ENCODE results near the gene MAVS.
"Not testable (repeated sequence)": the region's sequence is repeated elsewhere in the genome, so short reads cannot be mapped to it uniquely, and the experiment has no call there.

MAVS gene

DNA sequence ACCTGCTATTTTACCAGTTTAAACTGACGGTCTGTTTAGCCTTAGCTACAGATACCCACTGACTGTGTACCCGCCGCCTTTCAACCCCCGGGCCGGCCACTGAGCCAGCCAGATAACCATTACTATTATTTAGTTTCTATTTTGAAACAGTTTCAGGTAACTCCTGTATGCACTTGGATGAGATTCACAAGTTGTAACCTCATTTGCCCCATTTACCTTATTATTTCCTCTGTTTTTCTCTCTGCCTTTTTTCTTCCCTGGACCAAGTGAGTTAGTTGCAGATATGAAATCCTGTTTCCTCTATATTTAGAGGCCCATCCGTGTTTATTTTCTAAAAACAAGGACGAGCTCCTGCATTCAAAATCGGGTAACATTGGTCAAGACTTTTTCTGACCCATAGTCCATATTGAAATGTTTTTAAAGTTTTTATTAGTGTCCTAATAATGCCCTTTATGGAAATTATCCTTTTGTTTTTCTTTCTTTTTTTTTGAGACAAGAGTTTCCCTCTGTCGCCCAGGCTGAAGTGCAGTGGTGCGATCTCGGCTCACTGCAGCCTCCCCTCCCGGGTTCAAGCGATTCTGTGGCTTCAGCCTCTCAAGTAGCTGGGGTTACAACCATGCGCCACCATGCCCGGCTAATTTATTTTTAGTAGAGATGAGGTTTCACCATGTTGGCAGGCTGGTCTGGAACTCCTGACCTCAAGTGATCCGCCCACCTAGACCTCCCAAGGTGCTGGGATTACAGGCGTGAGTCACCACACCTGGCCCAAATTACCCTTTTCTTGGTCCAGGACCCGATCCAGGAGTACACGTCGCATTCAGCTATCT is 25.5 kb upstream of the MAVS start:
- Histone ChIP-seq H3K4me3 (ENCODE audit: low read depth, low read length) (peak overlapping the region; percentile 89), H3K36me3 (replicated peaks) (peaks cover 15% of the 10 kb centered on the region), H3K27ac (peak overlapping the region; percentile 99), H3K27me3 (replicated peaks) (no peaks in the 10 kb centered on the region)
- in situ Hi-C loops (cut with HindIII; ENCODE audit: low pct_ligation_motif_present, low sequenced_read_pairs), result no loop called here
- TF ChIP-seq, protein P1, sequence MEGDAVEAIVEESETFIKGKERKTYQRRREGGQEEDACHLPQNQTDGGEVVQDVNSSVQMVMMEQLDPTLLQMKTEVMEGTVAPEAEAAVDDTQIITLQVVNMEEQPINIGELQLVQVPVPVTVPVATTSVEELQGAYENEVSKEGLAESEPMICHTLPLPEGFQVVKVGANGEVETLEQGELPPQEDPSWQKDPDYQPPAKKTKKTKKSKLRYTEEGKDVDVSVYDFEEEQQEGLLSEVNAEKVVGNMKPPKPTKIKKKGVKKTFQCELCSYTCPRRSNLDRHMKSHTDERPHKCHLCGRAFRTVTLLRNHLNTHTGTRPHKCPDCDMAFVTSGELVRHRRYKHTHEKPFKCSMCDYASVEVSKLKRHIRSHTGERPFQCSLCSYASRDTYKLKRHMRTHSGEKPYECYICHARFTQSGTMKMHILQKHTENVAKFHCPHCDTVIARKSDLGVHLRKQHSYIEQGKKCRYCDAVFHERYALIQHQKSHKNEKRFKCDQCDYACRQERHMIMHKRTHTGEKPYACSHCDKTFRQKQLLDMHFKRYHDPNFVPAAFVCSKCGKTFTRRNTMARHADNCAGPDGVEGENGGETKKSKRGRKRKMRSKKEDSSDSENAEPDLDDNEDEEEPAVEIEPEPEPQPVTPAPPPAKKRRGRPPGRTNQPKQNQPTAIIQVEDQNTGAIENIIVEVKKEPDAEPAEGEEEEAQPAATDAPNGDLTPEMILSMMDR (IDR thresholded peaks at IDR 0.05; ENCODE audit: low read depth, low read length, missing control alignments), result no peak
- no peak for DNase-seq

DNA sequence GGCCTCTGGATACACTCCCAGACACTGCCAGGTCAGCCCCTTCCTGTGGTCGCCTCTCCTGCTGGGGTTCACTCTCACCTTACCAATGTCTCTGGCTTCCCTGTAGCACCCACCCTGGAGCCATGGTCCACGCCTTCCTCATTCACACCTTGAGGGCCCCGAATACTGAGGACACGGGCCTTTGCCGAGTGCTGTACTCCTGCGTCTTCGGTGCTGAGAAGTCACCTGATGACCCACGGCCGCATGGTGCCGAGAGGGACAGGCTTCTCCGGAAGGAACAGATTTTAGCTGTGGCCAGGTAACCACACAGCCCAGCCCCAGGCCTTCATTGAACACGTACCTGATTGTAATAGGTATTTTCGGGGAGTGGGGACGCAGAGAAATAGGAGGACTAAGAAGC is 24.6 kb upstream of the MAVS start:
- in situ Hi-C loops (cut with HindIII; ENCODE audit: low pct_ligation_motif_present, low sequenced_read_pairs), result no loop called here
- DNase-seq, result no peak

DNA sequence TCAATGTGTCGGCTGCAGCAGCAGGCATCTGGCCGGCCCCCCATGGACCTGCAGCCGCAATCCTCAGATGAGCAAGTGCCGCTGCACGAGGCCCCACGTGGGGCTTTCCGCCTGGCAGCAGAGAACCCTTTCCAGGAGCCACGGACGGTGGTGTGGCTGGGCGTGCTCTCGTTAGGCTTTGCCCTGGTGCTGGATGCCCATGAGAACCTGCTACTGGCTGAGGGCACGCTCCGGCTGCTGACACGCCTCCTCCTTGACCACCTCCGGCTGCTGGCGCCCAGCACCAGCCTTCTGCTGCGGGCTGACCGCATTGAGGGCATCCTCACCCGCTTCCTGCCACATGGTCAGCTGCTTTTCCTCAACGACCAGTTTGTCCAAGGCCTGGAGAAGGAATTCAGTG is 22.8 kb upstream of the MAVS start:
- Histone ChIP-seq H3K36me3 (replicated peaks) (peaks cover 15% of the 10 kb centered on the region), H3K4me3 (ENCODE audit: low read depth, low read length) (no peak overlapping the region), H3K27ac (no peak overlapping the region), H3K27me3 (replicated peaks) (no peaks in the 10 kb centered on the region)
- in situ Hi-C loops (cut with HindIII; ENCODE audit: low pct_ligation_motif_present, low sequenced_read_pairs), result no loop called here
- DNase-seq, result no peak
- TF ChIP-seq, protein P1 (IDR thresholded peaks at IDR 0.05; ENCODE audit: low read depth, low read length, missing control alignments), result no peak

More for the DNA sequence above, 24.6 kb upstream of the MAVS start:
- H3K27me3 ChIP-seq (replicated peaks), result no peaks in the 10 kb centered on the region
- TF ChIP-seq, protein P1 (IDR thresholded peaks at IDR 0.05; ENCODE audit: low read depth, low read length, missing control alignments), result no peak
- peaks cover 15% of the 10 kb centered on the region for H3K36me3 ChIP-seq (replicated peaks)
- no peak overlapping the region for H3K4me3 ChIP-seq (ENCODE audit: low read depth, low read length)
- H3K27ac ChIP-seq, result no peak overlapping the region

DNA sequence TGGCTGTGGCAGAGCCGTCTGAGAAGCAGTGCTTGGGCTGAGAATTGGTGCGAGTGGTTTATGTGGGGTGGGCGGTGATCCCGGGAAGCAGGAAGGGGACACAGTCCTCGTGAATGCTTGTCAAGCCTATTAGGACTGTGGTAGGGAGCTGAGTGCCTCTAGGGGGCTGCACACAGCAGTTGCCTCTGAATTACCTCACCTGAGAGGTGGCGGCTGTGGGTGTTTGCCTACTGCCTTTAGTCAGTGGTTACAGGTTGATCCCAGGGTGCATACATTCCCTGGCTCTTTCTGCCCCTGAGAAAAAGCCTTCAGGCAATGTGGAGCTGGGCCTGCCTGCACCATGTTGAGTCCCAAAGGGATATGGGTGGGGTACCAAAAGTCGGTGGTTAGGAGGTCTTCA is 21.1 kb upstream of the MAVS start:
- Histone ChIP-seq H3K4me3 (ENCODE audit: low read depth, low read length) (no peak overlapping the region), H3K27ac (no peak overlapping the region), H3K27me3 (replicated peaks) (no peaks in the 10 kb centered on the region), H3K36me3 (replicated peaks) (peaks cover 15% of the 10 kb centered on the region)
- in situ Hi-C loops (cut with HindIII; ENCODE audit: low pct_ligation_motif_present, low sequenced_read_pairs), result no loop called here
- TF ChIP-seq, protein P1 (IDR thresholded peaks at IDR 0.05; ENCODE audit: low read depth, low read length, missing control alignments), result no peak
- DNase-seq, result no peak

DNA sequence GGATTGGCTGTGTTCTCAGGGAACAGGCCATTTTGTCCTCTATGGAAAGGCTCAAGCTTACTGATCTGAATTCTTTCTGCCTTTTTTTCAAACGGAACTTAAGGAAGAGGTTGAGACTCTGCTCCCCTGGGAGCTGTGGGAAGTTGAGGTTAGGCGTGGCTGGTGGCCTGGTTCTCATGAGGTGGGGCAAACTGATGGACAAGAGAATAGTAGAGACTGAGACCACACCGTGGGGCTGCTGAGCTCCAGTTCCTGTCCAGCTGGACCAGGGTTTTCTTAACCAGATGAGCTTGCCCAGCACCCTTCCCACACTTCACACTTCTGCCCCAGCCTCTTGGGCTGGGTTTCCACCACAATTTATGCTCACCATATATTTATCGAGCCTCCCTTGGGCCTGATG is 20.2 kb upstream of the MAVS start:
- in situ Hi-C loops (cut with HindIII; ENCODE audit: low pct_ligation_motif_present, low sequenced_read_pairs), result no loop called here
- Histone ChIP-seq H3K27me3 (replicated peaks) (no peaks in the 10 kb centered on the region), H3K27ac (no peak overlapping the region), H3K4me3 (ENCODE audit: low read depth, low read length) (no peak overlapping the region), H3K36me3 (replicated peaks) (peaks cover 15% of the 10 kb centered on the region)
- DNase-seq, result no peak
- TF ChIP-seq, protein P1 (IDR thresholded peaks at IDR 0.05; ENCODE audit: low read depth, low read length, missing control alignments), result no peak

DNA sequence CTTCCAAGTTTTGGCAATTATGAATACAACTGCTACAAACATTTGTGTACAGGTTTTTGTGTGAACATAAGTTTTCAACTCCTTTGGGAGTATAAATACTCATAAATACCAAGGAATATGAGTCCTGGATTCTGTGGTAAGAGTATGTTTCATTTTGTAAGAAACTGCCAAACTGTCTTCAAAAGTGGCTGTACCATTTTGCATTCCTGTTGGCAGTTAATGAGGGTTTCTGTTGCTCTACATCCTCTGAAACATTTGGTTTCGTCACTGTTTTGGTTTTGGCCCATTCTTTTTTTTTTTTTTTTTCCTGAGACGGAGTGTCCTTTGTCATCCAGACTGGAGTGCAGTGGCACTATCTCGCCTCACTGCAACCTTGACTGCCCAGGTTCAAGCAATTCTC is 17.8 kb upstream of the MAVS start:
- TF ChIP-seq, protein P1 (IDR thresholded peaks at IDR 0.05; ENCODE audit: low read depth, low read length, missing control alignments), result no peak
- Histone ChIP-seq H3K27ac (no peak overlapping the region), H3K36me3 (replicated peaks) (peaks cover 9% of the 10 kb centered on the region), H3K27me3 (replicated peaks) (no peaks in the 10 kb centered on the region), H3K4me3 (ENCODE audit: low read depth, low read length) (no peak overlapping the region)
- no peak for DNase-seq
- in situ Hi-C loops (cut with HindIII; ENCODE audit: low pct_ligation_motif_present, low sequenced_read_pairs), result no loop called here

DNA sequence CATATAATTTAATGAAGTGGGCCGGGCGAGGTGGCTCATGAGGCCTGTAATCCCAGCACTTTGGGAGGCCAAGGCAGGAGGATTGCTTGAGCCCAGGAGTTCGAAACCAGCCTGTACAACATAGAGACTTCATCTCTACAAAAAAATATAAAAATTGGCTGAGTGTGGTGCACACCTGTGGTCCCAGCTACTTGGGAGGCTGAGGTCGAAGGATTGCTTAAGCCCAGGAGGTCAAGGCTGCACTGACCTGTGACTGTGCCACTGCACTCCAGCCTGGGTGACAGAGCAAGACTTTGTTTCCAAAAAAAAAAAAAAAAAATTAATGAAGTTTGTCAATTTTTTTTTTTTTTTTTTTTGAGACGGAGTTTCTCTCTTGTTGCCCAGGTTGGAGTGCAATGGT is 16.7 kb upstream of the MAVS start:
- in situ Hi-C loops (cut with HindIII; ENCODE audit: low pct_ligation_motif_present, low sequenced_read_pairs), result not testable (repeated sequence)

More for the DNA sequence above, 16.7 kb upstream of the MAVS start:
- not testable (repeated sequence) for H3K36me3 ChIP-seq (replicated peaks); H3K4me3 ChIP-seq (ENCODE audit: low read depth, low read length); DNase-seq; H3K27me3 ChIP-seq (replicated peaks); H3K27ac ChIP-seq
